Amygdala (tissue), 56 donors: ENCODE data around the gene PRKAB1.

ENCODE experiments used
- DNase-seq, 56 donors: peaks; one replicate each; lab custom pipeline; 2025; lab: John Stamatoyannopoulos, UW

Gene PRKAB1

GRCh38 chr12:119660076-119660475 lies 7.9 kb upstream of the PRKAB1 start:
- DNase-seq, result no peak

DNA sequence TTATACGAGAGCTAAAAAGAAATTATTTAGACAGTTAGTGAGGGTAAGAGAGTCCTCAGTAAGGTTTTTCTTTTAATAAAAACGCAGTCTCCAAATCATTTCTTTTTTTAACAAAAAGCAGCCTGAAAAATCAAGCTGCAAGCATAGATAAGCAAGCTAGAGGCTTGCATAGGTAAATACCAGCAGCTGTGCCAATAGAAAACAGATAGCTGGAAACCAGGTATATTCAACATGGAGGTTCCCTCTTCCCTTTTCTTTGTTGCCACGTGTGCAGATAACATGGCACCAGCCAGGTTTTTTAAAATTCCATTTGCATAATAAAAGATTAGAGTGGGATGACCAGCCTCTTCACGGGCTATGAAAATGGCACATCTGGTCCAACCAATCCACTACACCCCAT lies 6.1 kb upstream of the PRKAB1 start:
- no peak for DNase-seq

DNA sequence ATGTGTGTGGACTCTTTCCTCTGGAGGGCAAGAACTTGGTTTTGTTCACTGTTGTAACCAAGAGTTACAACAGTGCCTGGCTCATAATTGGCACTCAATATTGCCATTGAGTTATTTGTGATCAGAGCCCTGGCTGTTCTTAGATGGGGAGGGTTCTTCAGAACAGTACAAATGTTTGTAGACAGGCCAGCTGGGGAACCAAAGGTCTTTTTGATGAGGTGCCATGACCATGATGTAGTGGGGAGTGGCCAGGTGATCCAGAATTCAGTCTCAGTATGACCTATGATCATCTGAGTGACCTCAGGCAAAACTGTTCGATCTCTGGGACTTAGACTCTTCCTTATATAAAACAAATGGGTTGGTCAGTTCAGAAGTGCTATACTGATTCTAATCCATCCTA lies 3.3 kb upstream of the PRKAB1 start:
- no peak for DNase-seq

DNA sequence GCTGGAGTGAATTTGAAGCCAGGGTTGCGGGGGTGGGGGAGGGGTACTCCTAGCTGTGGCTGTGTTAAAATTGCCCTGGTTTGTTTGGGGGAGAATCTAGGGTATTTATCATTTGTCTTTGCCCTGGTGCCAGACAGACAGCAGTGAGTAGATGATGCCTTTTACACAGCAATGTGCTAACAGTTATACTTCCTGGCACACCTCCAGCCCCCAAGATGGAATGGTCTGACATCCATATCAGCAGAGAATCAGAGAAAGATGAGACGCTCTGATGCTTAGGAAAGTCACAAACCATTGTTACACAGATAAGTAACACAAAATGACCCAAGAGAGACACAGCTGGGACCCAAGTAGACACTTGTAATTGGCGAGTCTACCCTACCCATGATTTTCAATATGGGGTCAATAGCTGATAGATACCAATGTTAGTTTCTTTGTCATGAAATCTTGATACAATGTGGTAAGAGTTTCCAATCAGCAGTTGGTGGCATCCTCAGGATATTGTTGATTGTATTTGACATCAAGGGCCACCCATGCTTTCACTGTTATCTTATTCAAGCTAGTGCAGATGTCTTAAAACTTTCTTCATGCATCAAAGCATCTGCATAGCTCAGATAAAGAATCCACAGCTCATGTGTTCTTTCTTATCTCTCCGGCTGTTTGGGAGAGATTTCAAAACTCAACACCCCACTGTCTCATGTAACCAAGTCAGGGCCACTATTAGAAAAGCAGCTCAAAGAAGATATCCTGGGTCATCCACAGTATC lies 2.6 kb upstream of the PRKAB1 start:
- DNase-seq, result no peak

GRCh38 chr12:119666226-119666795 lies 1.6 kb upstream of the PRKAB1 start:
- no peak for DNase-seq

DNA sequence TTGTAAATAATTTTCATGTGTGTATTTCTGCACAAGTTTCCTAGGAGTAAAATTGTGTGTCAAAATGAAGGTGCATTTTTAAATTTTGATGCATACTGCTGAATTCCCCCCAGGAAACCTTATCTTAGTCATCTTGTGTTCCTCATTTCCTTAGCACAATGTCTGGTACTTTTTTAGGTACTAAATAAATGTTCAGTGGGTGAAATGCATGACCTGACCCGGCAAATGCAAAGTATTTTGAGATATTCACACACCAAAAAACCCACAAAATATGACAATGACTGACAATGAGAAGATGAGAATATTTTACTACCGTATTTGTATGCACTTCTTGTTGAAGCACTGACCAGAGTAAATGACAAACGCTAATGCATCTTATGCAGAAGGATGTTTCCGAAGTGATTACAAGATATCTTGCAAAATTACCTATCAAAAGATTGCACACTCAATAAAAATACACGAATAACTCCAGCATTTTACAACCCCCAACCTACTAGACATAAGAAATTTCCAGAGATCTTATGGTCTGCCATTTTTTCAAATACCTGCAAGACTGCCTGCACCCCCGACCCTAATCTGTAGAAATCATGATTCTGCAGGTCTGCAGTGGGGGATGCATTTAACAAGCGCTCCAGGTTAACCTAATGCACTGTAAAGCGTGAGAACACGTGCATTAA lies 895 bp upstream of the PRKAB1 start:
- DNase-seq, result no peak

DNA sequence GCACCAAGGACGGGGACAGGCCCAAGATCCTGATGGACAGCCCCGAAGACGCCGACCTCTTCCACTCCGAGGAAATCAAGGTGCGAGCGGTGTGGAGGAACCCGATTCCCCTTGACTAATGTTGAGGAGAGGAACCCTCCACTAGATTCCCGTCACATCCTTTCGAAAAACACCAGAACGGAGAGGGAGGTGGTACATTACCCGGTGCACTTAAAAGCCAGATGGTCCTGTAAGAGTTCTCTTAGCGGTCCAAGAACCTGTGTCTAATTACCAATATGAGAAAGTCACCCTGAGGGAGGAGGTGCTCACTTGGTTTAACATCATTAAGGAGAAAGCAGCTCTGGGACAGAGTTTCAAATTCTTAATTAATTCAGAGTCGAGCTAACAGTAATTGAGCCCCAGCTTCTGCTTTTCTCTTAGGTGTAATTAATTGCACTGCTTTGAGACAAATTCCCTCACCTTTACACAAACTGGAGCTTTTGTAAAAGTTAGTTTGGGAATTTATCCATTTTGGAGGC lies 450 bp downstream of the PRKAB1 start:
- DNase-seq, result no peak

DNA sequence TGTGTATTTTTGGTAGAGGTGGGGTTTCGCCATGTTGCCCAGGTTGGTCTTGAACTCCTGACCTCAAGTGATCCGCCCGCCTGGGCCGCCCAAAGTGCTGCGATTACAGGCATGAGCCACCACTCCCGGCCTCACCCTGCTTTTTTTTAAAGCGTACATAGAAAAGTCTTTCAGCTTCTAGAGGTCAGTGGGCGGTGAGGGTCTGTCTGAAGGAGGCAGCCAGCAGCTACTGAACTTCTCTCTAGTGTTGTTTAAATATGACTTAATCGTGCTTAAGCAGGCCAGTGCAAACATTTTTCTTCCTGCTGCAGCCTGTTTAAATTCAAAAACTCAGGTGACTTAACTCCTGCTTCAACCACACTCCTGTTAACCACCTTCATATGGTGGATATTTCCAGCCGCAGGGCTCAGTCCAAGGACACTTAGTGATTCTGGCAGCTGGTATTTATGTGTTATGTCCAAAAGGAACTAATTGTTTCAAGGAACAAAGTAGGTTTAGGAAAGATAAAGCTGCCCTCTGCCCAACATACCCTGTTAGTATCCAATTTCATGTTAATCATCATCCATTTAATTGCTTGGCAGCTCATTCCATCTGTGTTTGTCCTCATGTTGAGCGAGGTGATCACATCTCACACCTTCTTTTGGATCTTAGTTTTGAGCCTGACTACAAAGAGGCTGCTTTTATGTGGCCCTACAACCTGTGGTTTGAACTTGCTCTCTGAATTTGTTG lies 2.0 kb downstream of the PRKAB1 start:
- DNase-seq, result no peak

- no peak for DNase-seq
These were observed 3.1 kb downstream of the PRKAB1 start for GRCh38 chr12:119671070-119671469.

GRCh38 chr12:119672194-119672593 lies 4.3 kb downstream of the PRKAB1 start:
- no peak for DNase-seq

GRCh38 chr12:119673634-119674033 lies 5.7 kb downstream of the PRKAB1 start:
- no peak for DNase-seq

DNA sequence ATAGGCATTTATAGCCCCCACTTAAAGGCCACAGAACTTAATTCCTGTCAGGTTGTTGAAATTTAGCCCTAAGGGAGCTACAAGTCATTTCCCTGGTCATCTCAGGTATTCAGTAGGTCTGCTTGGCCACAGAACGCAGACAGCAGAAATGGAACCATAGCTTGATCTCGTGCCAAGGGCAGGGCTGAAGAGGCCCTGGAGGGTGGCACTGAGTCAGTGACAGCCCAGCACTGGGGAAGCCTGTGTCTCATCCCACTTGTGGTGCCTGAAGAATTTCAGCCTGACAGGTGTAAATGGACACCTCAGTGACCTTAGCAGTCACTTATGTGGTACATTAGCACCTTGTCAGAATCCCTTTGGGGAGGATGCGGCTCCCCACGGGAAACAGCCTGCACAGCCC lies 6.6 kb downstream of the PRKAB1 start:
- DNase-seq, result no peak

DNA sequence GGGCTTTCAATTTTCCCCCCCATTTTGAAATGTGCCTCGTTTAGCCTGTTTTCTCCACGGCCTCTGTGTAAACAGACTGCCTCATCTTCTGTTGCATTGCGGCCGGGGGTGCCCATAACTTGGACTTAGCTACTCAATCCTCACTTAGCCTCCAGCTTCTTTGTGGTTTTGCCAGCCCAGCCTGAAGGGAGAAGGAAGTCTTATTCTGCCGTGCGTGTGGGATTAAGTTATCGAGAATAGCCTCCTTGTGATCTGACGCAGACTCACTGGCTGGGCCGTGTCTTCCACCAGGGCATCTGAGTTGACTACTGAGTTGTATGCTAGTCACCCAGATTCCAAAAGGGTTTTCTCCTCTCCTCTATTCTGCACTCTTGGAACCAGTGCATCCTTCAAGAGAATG lies 8.1 kb downstream of the PRKAB1 start:
- peak in 2 of 56 donors; percentile 10 to 18 for DNase-seq

GRCh38 chr12:119676573-119676972 lies 8.6 kb downstream of the PRKAB1 start:
- no peak for DNase-seq

- no peak for DNase-seq
These were observed 10.5 kb downstream of the PRKAB1 start for GRCh38 chr12:119678459-119678858.

GRCh38 chr12:119679081-119679480 lies 11.1 kb downstream of the PRKAB1 start:
- DNase-seq, result no peak

DNA sequence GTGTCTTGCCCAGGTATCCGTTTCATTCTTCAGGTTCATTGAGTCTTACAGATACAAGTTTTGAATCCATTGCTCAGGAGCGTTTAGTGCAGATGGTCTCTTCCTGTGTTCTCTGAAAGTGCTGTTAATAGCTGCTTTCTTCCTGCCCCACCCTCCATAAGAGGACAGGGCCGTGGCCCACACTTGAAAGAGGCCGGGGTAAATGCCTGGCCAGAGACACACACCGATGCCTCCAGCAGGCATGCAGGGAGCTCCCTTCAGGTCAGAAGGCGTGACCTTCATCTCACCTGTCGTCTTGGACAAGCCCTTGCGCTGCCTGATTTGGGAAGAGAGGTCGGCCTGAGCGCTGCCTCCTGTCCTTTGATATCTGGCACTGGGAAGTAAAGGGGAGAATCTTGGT lies 11.6 kb downstream of the PRKAB1 start:
- DNase-seq, result no peak

DNA sequence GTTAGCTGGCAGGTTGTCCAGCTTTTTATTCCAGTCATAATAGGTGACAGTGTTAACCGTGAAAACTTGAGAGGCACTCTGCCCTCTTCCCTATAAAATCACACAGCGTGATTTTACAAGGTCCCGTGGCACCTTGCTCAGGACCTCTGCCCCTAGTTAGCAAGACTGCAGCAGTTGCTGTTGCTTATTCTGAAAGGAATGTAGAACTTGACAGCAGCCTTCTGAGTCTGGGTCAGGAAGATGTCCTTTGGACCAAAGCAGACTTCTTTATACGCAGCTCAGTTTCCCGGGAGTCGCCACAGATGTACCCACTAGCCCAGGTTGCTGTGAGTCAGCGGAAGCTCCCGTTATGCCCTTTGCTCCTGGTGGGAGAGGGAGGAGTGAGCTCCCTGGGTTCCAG lies 13.2 kb downstream of the PRKAB1 start:
- no peak for DNase-seq

DNA sequence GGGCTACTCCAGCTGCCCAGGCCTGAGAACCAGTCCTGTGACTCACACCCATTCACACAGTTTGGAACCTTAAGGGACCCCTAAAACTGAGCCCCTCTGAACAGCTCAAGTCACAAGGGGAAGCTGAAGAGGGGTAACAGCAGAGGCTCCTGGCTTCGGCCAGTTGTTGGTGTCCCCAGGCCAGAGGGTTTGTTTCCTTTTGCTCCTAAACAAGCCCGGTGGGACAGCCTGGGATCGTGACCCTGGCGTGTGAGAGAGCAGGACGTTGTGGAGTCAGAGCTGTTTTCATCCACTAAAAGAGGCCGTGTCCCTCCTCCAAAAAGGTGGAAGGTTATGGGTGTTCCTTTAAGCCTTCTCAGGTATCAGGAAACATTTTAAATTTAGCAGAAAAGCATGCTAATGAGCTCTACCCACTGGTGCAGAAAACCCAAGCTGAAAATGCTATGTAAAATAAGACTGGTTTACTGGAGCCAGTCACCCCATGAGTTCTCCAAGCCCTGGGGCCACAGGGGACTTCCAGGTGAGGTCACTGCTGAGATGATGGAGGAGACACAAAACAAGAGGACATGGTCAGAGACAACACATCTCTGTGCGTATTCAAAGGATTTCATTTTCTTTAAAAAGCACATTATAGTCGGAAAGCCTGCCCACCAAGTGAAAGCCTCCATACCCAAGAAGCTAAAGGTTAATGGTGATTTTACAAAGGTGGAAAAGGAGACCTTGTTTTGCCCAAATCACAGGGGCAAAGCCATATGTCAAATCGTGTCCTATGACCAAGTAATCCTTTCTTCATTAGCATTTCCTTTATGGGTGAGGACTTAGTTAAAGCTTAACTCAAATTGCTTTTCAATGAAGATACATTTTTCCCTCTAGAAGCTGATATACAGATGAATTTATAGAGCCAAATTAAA lies 14.1 kb downstream of the PRKAB1 start:
- DNase-seq, result no peak

- no peak for DNase-seq
These were observed 14.8 kb downstream of the PRKAB1 start for GRCh38 chr12:119682639-119683252.
